ENCODE results near the gene SLC15A1. TPM values are rescaled to one million over a fixed set of nuclear protein-coding genes. Genes with fewer than 3 reads are reported as not detected.

Gene SLC15A1
- total RNA-seq, 2 experiments from 2014 or later, result not detected

GRCh38 chr13:98738993-98739392 is 13.5 kb downstream of the SLC15A1 start:
- CTCF ChIA-PET (ENCODE audit: unreplicated experiment), result no interaction called here

DNA sequence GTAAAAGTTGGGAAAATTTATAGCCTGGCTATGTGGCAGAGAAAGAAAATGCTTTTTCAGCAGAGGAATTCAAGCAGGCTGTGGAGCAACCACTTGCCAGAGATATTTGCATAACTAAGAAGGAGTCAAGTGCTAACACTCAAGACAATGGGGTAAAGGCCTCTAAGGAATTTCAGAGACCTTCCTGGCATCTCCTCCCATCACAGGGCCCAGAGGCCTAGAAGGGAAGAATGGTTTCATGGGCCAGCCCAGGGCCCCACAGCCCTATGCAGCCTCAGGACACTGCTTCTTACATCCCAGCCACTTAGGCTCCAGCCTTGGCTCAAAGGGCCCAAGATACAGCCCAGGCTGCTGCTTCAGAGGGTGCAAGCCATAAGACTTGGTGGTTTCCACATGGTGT is 14.3 kb downstream of the SLC15A1 start:
- TF ChIP-seq, protein P1, sequence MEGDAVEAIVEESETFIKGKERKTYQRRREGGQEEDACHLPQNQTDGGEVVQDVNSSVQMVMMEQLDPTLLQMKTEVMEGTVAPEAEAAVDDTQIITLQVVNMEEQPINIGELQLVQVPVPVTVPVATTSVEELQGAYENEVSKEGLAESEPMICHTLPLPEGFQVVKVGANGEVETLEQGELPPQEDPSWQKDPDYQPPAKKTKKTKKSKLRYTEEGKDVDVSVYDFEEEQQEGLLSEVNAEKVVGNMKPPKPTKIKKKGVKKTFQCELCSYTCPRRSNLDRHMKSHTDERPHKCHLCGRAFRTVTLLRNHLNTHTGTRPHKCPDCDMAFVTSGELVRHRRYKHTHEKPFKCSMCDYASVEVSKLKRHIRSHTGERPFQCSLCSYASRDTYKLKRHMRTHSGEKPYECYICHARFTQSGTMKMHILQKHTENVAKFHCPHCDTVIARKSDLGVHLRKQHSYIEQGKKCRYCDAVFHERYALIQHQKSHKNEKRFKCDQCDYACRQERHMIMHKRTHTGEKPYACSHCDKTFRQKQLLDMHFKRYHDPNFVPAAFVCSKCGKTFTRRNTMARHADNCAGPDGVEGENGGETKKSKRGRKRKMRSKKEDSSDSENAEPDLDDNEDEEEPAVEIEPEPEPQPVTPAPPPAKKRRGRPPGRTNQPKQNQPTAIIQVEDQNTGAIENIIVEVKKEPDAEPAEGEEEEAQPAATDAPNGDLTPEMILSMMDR (conservative IDR thresholded peaks at IDR 0.05; ENCODE audit: low read length), result no peak
- TF ChIP-seq EZH2phosphoT487 (IDR thresholded peaks at IDR 0.05; ENCODE audit: borderline replicate concordance, low read depth, low read length), result no peak
- Histone ChIP-seq H3K36me3 (ENCODE audit: insufficient read depth, low read length) (no peaks in the 10 kb centered on the region), H3K79me2 (ENCODE audit: insufficient read depth, low read depth, low read length) (no peaks in the 10 kb centered on the region), H3K9me2 (ENCODE audit: insufficient read depth, low read length) (no peaks in the 10 kb centered on the region), H3K27ac (ENCODE audit: low read depth, low read length, poor library complexity, severe bottlenecking) (no peak overlapping the region), H3K9me3 (ENCODE audit: low read length) (no peaks in the 10 kb centered on the region), H2AFZ (ENCODE audit: low read length) (no peak overlapping the region), H3K4me3 (ENCODE audit: low read depth, low read length, poor library complexity, severe bottlenecking) (no peak overlapping the region), H4K20me1 (ENCODE audit: insufficient read depth, low read length) (no peaks in the 10 kb centered on the region), H3K4me1 (ENCODE audit: insufficient read depth, low read length, poor library complexity, severe bottlenecking) (no peaks in the 10 kb centered on the region), H3K4me2 (ENCODE audit: low read length) (no peak overlapping the region)
- no TSS peak for BruUV-seq (replicated peaks)
- ChIA-PET POLR2A (no interaction called here), CTCF (ENCODE audit: unreplicated experiment) (no interaction called here)
- no peak for DNase-seq (ENCODE audit: low spot score)
- intact Hi-C loops (cut with micrococcal nuclease; ENCODE audit: unreplicated experiment), result no loop called here

More at GRCh38 chr13:98738993-98739392, 13.5 kb downstream of the SLC15A1 start:
- H3K4me1 ChIP-seq (ENCODE audit: insufficient read depth, low read length, poor library complexity, severe bottlenecking), result no peaks in the 10 kb centered on the region
- no peak for TF ChIP-seq EZH2phosphoT487 (IDR thresholded peaks at IDR 0.05; ENCODE audit: borderline replicate concordance, low read depth, low read length)
- TF ChIP-seq, protein P1 (conservative IDR thresholded peaks at IDR 0.05; ENCODE audit: low read length), result no peak
- POLR2A ChIA-PET, result no interaction called here
- H3K4me3 ChIP-seq (ENCODE audit: low read depth, low read length, poor library complexity, severe bottlenecking), result no peak overlapping the region
- no peaks in the 10 kb centered on the region for H3K79me2 ChIP-seq (ENCODE audit: insufficient read depth, low read depth, low read length)
- no peak overlapping the region for H3K27ac ChIP-seq (ENCODE audit: low read depth, low read length, poor library complexity, severe bottlenecking)
- BruUV-seq (replicated peaks), result no TSS peak
- no peaks in the 10 kb centered on the region for H4K20me1 ChIP-seq (ENCODE audit: insufficient read depth, low read length)
- H3K9me2 ChIP-seq (ENCODE audit: insufficient read depth, low read length), result no peaks in the 10 kb centered on the region
- H3K4me2 ChIP-seq (ENCODE audit: low read length), result no peak overlapping the region
- no peaks in the 10 kb centered on the region for H3K9me3 ChIP-seq (ENCODE audit: low read length)
- no peaks in the 10 kb centered on the region for H3K36me3 ChIP-seq (ENCODE audit: insufficient read depth, low read length)
- intact Hi-C loops (cut with micrococcal nuclease; ENCODE audit: unreplicated experiment), result no loop called here
- no peak for DNase-seq (ENCODE audit: low spot score)
- no peak overlapping the region for H2AFZ ChIP-seq (ENCODE audit: low read length)

GRCh38 chr13:98731925-98732324 is 20.5 kb downstream of the SLC15A1 start:
- no peaks in the 10 kb centered on the region for H3K79me2 ChIP-seq (ENCODE audit: insufficient read depth, low read depth, low read length)
- ChIA-PET POLR2A (no interaction called here), CTCF (ENCODE audit: unreplicated experiment) (no interaction called here)
- no peak overlapping the region for H3K27ac ChIP-seq (ENCODE audit: low read depth, low read length, poor library complexity, severe bottlenecking)
- no peak overlapping the region for H3K4me2 ChIP-seq (ENCODE audit: low read length)
- no peak overlapping the region for H3K4me3 ChIP-seq (ENCODE audit: low read depth, low read length, poor library complexity, severe bottlenecking)
- TF ChIP-seq EZH2phosphoT487 (IDR thresholded peaks at IDR 0.05; ENCODE audit: borderline replicate concordance, low read depth, low read length), result no peak
- TF ChIP-seq, protein P1 (conservative IDR thresholded peaks at IDR 0.05; ENCODE audit: low read length), result no peak
- H3K36me3 ChIP-seq (ENCODE audit: insufficient read depth, low read length), result no peaks in the 10 kb centered on the region
- no TSS peak for BruUV-seq (replicated peaks)
- no peaks in the 10 kb centered on the region for H4K20me1 ChIP-seq (ENCODE audit: insufficient read depth, low read length)
- no peak for DNase-seq (ENCODE audit: low spot score)
- intact Hi-C loops (cut with micrococcal nuclease; ENCODE audit: unreplicated experiment), result no loop called here
- no peaks in the 10 kb centered on the region for H3K4me1 ChIP-seq (ENCODE audit: insufficient read depth, low read length, poor library complexity, severe bottlenecking)
- no peaks in the 10 kb centered on the region for H3K9me2 ChIP-seq (ENCODE audit: insufficient read depth, low read length)
- H3K9me3 ChIP-seq (ENCODE audit: low read length), result no peaks in the 10 kb centered on the region
- no peak overlapping the region for H2AFZ ChIP-seq (ENCODE audit: low read length)

Measured in OCI-LY7 (cell line).